ENCODE data around the gene CD80.

CD80 gene

GRCh38 chr3:119490153-119490552, 69.3 kb downstream of the CD80 start:
- DNase-seq = no peak

GRCh38 chr3:119485563-119485962, 73.9 kb downstream of the CD80 start:
- no peak for DNase-seq

GRCh38 chr3:119483101-119483500, 76.3 kb downstream of the CD80 start:
- DNase-seq = no peak

GRCh38 chr3:119481079-119481478, 78.3 kb downstream of the CD80 start:
- DNase-seq = no peak

Data from NCI-H1694 (cell line).